Renal pelvis (tissue), 12 donors: ENCODE data around the gene RFPL4A. TPM values are rescaled to one million over a fixed set of nuclear protein-coding genes. Genes with fewer than 3 reads are reported as not detected.
"Not testable (repeated sequence)": the region's sequence is repeated elsewhere in the genome, so short reads cannot be mapped to it uniquely, and the experiment has no call there.

ENCODE experiments used
- DNase-seq: peaks from one replicate; pipeline ENCODE4 v3.0.0-alpha.2; 2013
- long read RNA-seq, 16 experiments: transcript quantifications; one replicate each; lab custom pipeline, GENCODE V29; 2026
- polyA plus RNA-seq, 3 donors: library from polyadenylated mRNA; unstranded; fragments of 120-200 nt; gene quantifications; one replicate each; pipeline ENCODE4 v1.2.1, GENCODE V29; 2013; ENCODE audit not compliant: insufficient read length in 3 of 3

Gene RFPL4A
- under 1 TPM in 2 of 3 donors, not detected in 1; 0.09 to 0.22 TPM for polyA plus RNA-seq
- long read RNA-seq, donor 1, result 0 reads
- long read RNA-seq, donor 2, result 0 reads
- long read RNA-seq, donor 3, result 0 reads
- long read RNA-seq, donor 4, result 0 reads
- long read RNA-seq, donor 5, result 0 reads
- long read RNA-seq, donor 6, result 0 reads
- long read RNA-seq, donor 7, result 0 reads
- long read RNA-seq, donor 8, result 0 reads
- long read RNA-seq, donor 9, result 0 reads
- long read RNA-seq, donor 10, result 0 reads
- long read RNA-seq, donor 11, result 0 reads
- long read RNA-seq, donor 12, result 0 reads
- long read RNA-seq, donor 13, result 0 reads
- long read RNA-seq, donor 14, result 0 reads
- long read RNA-seq, donor 15, result 0 reads
- long read RNA-seq, donor 16, result 0 reads

DNA sequence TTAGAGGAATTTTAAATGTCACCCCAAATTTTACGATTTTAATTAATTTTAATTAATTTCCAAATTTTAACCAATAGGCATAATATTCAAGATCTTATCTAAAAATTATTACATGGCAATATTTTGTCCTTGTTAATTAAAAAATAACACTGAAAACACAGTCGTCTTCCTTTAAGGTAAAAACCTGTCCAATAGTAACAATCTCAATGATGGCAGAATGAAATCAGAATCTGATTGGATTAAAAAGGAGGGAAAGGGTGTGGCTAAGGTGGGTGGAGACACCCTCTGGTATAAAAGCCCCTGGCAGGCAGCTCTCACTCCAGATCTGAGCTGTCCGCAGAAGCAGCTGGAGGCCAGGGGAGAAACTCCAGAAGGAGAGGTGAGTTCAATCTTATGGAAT lies at the start of gene RFPL4A:
RFPL4A (plus strand) TSS at position 301 of the 400 bp plus-strand sequence. CDS start 2,704 bp downstream, outside the sequence.
- not testable (repeated sequence) for DNase-seq

DNA sequence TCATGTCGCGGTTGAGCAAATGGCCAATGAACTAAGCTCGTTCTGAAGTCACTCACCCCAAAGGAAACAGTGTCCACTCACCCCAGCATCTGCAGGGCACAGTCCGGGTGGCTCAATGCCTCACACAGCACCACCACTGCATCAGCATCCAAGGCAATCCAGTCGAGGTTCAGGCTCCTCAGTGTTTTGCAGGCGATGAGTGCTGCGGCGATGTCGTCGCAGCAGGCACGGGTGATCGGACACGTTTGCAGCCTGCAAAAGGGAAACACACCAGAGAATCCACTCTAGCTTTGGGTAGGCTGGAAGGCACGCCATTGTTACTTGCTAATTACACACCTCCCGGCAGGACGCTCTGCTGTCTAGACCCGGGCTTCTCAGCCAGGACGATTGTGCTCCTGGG lies 47.2 kb upstream of the RFPL4A start:
- DNase-seq, result no peak

DNA sequence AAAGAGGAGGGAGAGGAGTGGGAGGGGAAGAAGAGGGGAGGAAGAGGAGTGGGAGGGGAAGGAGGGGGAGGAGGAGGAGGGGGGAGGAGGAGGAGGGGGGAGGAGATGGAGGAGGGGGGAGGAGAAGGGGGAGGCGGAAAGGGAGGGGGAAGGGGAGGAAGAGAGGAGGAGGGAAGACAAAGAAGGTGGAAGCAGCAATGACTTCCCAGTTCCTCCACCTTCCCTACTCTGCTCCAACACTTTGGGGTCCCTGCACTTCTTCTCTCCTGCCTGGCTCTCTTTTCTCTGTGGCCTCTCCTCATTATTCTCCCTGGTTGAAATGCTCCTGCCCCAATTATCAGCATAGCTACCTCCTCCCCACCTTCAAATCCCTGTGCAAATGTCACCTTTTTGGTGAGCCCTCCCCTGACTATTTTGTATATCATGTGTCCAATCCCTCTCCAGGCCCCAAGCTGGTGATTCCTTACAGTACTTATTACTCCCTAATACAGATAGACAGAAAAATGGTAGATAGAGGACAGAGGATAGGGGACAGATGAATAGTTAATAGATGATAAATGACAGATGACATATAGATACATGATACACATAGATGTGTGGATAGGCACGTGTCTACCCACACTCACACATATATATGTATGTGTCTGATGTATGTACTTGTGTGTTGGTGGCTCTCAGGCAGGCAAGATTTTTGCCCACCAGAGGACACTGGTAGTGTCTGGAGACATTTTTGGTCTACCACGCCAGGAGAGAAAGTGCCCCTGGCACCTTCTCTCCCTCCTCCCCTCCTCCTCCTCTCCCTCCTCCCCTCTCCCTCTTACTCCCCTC lies 45.9 kb upstream of the RFPL4A start:
- DNase-seq, result no peak

DNA sequence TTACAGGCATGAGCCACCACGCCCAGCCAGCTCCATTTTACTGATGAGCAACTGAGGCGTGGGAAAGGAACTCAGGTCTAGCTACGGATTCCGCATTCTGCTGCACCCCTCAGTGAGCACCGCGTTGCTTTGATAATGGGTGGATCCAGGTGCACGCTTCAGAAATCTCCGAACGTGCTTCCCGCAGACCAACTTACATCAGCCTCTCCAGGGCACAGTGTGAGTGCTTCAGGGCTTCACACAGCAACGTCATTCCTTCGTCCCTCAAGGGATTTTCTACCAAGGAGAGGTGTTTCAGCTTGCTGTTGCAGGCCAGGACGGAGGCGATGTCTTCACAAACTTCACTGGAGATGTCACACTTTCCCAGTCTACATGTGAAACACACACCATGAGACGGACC lies 42.4 kb upstream of the RFPL4A start:
- DNase-seq, result no peak

DNA sequence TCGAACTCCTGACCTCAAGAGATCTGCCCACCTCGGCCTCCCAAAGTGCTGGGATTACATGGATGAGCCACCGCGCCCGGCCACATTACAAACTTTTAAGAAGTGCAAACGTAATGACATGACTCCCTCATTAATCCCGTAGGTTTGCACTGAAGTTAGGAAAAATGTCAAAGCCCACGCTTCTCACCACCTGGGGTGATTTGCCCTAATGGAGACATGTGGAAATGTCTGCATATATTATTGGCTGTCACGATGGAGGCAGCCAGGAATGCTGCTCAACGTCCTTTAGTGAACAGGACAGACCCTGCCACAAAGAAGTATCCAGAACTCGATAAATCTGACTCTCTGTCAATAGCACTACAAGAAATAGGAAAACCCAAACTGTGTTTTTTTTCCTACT lies 41.6 kb upstream of the RFPL4A start:
- DNase-seq, result no peak

DNA sequence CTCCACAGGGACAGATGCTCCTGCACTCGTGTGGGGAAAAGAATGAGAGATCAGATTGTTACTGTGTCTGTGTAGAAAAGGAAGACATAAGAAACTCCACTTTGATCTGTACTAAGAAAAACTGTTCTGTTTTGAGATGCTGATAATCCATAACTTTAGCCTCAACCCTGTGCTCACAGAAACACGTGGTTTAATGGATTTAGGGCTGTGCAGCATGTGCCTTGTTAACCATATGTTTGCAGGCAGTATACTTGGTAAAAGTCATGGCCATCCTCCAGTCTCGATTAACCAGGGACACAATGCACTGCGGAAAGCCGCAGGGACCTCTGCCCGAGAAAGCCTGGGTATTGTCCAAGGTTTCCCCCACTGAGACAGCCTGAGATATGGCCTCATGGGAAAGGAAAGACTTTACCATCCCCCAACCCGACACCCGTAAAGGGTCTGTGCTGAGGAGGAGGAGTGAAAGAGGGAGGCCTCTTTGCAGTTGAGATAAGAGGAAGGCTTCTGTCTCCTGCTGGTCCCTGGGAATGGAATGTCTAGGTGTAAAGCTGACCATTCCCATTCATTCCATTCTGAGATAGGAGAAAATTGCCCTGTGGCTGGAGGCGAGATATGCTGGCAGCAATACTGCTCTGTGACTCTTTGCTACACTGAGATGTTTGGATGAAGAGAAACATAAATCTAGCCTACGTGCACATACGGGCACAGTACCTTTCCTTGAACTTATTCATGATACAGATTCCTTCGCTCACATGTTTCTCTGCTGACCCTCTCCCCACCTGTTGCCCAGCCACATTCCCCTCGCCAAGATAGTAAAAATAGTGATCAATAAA lies 40.8 kb upstream of the RFPL4A start:
- DNase-seq, result not testable (repeated sequence)

DNA sequence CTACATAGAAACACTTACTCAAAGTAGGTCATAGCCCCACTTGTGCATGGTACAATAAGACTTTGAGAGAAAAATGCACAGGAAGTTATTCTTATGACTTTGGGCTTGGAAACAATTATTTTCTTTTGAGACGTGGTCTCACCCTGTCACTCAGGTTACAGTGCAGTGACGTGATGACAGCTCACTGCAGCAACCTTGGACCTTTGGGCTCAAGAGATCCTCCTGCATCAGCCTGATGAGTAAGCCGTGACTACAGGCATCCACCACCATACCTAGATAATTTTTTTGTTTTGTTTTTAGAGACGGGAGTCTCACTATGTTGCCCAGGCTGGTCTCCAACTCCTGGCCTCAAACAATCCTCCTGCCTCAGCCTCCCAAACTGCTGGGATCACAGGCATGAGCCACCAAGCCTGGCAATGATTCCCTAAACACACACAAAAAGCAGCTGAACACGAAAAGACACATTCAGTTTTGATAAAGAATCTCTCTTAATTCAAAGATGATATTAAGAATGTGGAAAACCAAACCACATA lies 38.6 kb upstream of the RFPL4A start:
- no peak for DNase-seq

DNA sequence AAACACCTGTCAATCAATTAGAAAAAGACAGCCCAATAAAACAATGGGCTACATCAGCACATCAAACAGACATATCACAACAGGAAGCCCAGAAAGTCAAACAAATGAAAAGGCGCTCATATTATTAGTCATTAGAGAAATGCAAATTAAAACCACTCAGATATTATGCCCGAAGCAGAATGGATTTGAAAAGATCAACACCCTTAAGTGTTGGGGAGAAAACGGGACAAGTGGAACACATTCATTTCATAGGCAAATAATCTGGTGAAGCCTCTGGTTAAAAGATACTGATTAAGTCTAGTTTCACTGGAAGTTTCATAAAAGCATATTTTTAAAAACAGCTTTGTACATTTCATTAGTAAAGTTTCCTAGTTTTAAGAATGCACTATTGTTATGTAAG lies 38.1 kb upstream of the RFPL4A start:
- DNase-seq, result no peak

DNA sequence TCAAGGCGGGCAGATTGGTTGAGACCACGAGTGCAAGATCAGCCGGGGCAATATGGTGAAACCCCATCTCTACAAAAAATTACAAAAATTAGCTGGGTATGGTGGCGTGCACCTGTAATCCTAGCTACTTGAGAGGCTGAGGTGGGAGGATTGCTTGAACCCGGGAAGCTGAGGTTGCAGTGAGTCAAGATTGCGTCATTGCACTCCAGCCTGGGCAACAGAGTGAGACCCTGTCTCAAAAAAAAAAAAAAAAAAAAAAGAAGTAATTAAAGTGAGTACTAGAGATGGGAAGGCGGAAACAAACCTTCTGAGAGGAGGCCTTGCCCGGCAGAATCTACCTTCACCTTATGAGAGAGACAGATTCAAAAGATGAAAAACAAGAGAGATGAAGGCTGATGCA lies 35.4 kb upstream of the RFPL4A start:
- no peak for DNase-seq

DNA sequence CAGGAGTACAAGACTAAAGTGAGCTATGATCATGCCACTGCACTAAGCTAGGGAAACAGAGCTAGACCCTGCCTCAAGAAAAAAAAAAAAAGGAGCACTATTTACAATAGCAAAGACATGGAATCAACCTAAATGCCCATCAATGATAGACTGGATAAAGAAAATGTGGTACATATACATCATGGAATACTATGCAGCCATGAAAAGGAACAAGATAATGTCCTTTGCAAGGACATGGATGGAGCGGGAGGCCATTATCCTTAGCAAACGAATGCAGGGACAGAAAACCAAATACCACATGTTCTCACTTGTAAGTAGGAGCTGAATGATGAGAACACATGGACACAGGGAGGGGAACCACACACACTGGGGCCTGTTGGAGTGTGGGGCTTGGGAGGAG lies 28.5 kb upstream of the RFPL4A start:
- DNase-seq, result not testable (repeated sequence)

DNA sequence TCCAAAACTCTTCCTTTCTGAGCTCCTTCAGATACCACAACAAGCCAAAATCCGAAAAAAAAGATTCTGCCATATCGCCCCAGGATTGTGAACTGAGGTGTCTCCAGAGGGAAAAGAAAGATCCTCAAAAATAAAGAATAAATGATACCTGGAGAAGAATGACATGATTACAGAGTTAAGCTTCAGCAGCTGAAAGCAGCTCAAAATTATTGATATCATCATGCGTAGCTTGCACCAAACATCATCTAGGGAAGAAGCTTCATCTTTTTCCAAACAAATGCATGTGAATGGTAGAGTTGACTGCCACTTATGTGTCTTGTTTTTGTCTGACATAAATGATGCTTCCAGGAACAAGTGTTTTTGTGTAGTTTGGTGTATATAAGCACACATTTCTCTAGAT lies 20.6 kb upstream of the RFPL4A start, which contains the start of gene NLRP9:
NLRP9 (minus strand) TSS at position 101 of the 400 bp plus-strand sequence; CDS start at position 73, 28 bp downstream.
- DNase-seq, result no peak

DNA sequence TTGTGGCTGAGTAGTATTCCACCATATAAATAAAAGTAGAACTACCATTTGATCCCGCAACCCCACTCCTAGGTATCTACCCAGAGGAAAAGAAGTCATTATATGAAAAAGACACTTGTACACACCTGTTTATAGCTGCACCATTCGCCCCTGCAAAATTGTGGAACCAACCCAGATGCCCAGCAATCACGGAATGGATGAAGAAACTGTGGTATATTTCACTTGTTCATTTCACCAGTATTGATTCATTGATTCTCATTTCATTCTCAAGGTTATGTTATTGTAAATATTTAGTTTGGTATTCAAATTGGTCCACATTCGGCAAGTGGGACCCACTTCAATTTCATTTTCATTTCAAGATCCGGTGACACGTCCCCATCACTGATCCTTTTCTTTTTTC lies 8.2 kb upstream of the RFPL4A start:
- DNase-seq, result no peak

DNA sequence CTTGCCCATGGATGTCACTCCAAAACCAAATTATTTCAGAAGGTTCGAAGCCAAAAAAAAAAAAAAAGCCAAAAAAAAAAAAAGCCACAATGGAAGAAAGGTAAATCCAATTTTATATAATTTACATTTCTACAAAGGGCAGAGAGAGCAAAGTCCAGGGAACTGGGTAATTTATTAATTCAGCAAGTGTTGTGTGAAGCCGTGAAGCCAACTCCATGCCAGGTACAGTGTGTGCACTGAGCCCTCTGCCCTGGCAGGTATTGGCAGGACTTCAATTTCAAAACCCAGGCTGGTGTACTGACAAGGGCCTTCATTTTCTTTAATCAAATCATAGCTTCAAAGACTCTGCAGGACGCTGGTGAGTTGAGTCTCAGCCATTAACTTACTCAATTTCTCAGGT lies 5.5 kb upstream of the RFPL4A start:
- no peak for DNase-seq

DNA sequence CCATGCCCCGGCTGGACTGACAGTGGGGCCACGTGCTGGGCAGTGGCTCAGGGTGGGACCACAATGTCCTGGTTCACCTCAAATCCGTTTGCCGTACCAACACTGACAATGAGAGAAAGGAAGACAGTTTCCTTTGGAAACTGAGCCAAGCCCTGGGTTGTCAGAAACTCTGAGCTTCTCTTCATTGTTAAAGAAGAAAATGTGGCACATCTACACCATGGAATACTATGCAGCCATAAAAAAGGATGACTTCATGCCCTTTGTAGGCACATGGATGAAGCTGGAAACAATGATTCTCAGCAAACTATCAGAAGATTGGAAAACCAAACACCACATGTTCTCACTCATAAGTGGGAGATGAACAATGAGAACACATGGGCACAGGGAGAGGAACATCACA lies 2.1 kb upstream of the RFPL4A start:
- not testable (repeated sequence) for DNase-seq

DNA sequence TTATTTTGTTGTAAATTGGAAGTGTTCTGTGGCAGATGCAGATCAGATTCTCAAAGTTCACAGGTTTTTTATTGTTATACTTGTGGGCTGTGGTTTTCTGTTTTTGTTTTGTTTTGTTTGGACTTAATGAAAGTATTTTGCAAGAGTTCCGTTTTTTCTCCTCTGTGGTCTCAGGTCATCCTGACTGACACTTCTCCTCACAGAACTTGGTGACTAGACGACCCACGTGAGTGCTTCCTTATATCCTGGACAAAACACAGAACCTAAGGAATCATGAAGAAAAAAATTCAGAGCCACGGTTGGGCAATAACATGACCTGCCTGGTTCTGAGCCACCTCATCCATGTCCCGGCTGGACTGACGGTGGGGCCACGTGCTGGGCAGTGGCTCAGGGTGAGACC lies 7.6 kb downstream of the RFPL4A start:
- no peak for DNase-seq

DNA sequence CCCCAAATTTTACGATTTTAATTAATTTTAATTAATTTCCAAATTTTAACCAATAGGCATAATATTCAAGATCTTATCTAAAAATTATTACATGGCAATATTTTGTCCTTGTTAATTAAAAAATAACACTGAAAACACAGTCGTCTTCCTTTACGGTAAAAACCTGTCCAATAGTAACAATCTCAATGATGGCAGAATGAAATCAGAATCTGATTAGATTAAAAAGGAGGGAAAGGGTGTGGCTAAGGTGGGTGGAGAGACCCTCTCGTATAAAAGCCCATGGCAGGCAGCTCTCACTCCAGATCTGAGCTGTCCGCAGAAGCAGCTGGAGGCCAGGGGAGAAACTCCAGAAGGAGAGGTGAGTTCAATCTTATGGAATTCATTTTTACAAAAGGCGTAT lies 9.9 kb downstream of the RFPL4A start, which contains the start of gene RFPL4AL1:
RFPL4AL1 (plus strand) TSS at position 301 of the 400 bp plus-strand sequence. CDS start 2,687 bp downstream, outside the sequence.
- not testable (repeated sequence) for DNase-seq

DNA sequence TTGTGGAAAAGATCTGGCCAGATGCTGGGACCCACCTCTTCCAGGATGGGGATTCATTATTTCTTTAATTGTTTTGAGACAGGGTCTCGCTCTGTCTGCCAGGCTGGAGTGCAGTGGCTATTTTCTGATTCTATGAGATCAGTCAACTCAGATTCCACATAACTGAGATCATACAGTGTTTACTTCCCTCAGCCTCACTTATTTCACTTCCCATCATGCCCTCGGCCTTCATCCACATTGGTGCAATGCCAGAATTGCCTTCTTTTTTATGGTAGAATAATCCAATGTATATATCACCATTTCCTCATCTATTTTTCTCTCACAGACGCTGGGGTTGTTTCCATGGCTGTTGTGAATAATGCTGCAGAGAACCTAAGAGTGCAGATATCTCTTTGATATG lies 10.7 kb downstream of the RFPL4A start:
- not testable (repeated sequence) for DNase-seq

DNA sequence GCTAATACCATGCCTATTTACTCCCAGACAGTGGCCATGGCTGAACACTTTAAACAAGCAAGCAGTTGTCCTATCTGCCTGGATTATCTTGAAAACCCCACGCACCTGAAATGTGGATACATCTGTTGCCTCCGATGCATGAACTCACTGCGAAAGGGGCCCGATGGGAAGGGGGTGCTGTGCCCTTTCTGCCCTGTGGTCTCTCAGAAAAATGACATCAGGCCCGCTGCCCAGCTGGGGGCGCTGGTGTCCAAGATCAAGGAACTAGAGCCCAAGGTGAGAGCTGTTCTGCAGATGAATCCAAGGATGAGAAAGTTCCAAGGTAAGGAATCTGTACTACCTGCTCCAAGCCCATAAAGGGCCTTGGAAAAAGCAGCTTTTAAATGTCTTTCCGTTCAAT lies 18.6 kb downstream of the RFPL4A start:
- DNase-seq, result no peak

DNA sequence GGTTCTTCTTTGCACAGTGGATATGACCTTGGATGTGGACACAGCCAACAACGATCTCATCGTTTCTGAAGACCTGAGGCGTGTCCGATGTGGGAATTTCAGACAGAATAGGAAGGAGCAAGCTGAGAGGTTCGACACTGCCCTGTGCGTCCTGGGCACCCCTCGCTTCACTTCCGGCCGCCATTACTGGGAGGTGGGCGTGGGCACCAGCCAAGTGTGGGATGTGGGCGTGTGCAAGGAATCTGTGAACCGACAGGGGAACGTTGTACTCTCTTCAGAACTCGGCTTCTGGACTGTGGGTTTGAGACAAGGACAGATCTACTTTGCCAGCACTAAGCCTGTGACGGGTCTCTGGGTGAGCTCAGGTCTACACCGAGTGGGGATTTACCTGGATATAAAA lies 19.4 kb downstream of the RFPL4A start:
- DNase-seq, result no peak

DNA sequence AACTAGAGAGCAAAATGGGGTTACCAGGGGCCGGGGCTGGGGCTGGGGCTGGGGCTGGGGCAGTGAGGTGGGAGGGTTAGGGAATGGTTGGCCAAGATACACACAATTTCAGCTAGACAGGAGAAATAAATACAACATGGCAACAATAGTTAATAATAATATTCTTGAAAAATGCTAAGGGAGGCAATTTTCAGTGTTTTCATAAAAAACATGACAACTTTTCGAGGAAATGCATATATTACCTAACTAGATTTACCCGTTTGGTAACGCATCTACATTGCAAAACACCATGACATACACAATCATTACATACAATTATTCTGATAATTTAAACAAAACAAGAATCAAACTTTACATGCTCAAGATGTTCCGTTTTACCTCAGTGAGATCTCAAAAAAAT lies 22.2 kb downstream of the RFPL4A start:
- DNase-seq, result no peak

DNA sequence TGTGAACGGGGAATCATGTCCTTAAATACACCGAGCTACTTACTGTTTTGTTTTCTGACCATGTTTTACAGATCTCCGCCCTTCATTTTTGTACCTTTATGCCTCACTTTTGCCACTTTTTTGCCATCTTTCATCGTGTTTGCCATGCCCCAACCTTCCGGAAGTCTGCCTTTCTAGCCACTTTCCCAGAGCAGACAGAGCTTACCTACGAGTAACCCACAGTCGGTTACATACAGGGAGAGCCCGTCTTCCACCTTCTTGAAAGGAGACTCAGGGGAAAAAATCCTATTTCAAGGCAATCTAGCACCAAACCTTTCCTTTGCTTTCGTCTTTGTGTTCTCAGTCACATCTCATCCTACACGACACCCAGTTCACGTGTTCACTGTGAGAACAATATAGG lies 36.1 kb downstream of the RFPL4A start:
- DNase-seq, result no peak

DNA sequence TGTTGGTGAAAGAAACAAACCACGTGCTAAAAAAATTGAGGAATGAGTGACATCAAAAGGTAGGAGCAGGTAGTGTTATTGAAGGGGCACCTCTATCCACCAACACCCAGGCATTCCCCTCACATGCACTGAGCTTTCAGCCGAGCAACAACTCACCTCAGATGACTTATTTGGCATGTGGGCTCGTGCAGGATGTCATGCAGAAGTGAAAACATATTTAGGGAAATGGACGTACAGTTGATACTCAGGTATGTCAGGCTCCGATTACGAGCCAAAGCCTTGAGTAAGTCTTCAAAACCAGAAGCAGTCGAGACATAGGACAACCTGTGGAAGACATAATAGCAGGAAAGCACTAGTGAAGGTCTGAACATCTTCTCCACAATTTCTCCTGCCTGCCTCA lies 42.5 kb downstream of the RFPL4A start:
- no peak for DNase-seq
